ENCODE data around the gene HEG1.
"Not testable (repeated sequence)": the region's sequence is repeated elsewhere in the genome, so short reads cannot be mapped to it uniquely, and the experiment has no call there.

Gene HEG1

GRCh38 chr3:125055913-125056745, at the start of gene HEG1:
HEG1 (minus strand) TSS chr3:125055997; CDS start chr3:125055890, 107 bp downstream.
- DNase-seq (ENCODE audit: low read depth, low spot score) = no peak

GRCh38 chr3:125105116-125105515, 49.3 kb upstream of the HEG1 start:
- DNase-seq (ENCODE audit: low read depth, low spot score) = no peak

- no peak for DNase-seq (ENCODE audit: low read depth, low spot score)
Measured at GRCh38 chr3:125104639-125105038, 48.8 kb upstream of the HEG1 start.

GRCh38 chr3:125103406-125103805, 47.6 kb upstream of the HEG1 start:
- no peak for DNase-seq (ENCODE audit: low read depth, low spot score)

- no peak for DNase-seq (ENCODE audit: low read depth, low spot score)
Measured at GRCh38 chr3:125102470-125102869, 46.7 kb upstream of the HEG1 start.

- DNase-seq (ENCODE audit: low read depth, low spot score) = no peak
Measured at GRCh38 chr3:125098611-125099291, 43.0 kb upstream of the HEG1 start.

GRCh38 chr3:125090649-125091048, 34.9 kb upstream of the HEG1 start:
- DNase-seq (ENCODE audit: low read depth, low spot score) = no peak

- DNase-seq (ENCODE audit: low read depth, low spot score) = no peak
Measured at GRCh38 chr3:125087768-125088391, 32.1 kb upstream of the HEG1 start.

GRCh38 chr3:125085166-125085565, 29.4 kb upstream of the HEG1 start:
- no peak for DNase-seq (ENCODE audit: low read depth, low spot score)

- DNase-seq (ENCODE audit: low read depth, low spot score) = no peak
Measured at GRCh38 chr3:125083776-125084175, 28.0 kb upstream of the HEG1 start.

- DNase-seq (ENCODE audit: low read depth, low spot score) = not testable (repeated sequence)
Measured at GRCh38 chr3:125082339-125082738, 26.5 kb upstream of the HEG1 start.

GRCh38 chr3:125080077-125080476, 24.3 kb upstream of the HEG1 start:
- no peak for DNase-seq (ENCODE audit: low read depth, low spot score)

GRCh38 chr3:125079675-125080045, 23.9 kb upstream of the HEG1 start:
- no peak for DNase-seq (ENCODE audit: low read depth, low spot score)

- DNase-seq (ENCODE audit: low read depth, low spot score) = no peak
Measured at GRCh38 chr3:125078951-125079674, 23.3 kb upstream of the HEG1 start.

- DNase-seq (ENCODE audit: low read depth, low spot score) = no peak
Measured at GRCh38 chr3:125077864-125078263, 22.1 kb upstream of the HEG1 start.

GRCh38 chr3:125076464-125076863, 20.7 kb upstream of the HEG1 start:
- no peak for DNase-seq (ENCODE audit: low read depth, low spot score)

- no peak for DNase-seq (ENCODE audit: low read depth, low spot score)
Measured at GRCh38 chr3:125075738-125076137, 19.9 kb upstream of the HEG1 start.

- DNase-seq (ENCODE audit: low read depth, low spot score) = no peak
Measured at GRCh38 chr3:125073390-125073905, 17.7 kb upstream of the HEG1 start.

GRCh38 chr3:125072749-125073389, 17.1 kb upstream of the HEG1 start:
- DNase-seq (ENCODE audit: low read depth, low spot score) = no peak

GRCh38 chr3:125072301-125072700, 16.5 kb upstream of the HEG1 start:
- DNase-seq (ENCODE audit: low read depth, low spot score) = no peak
